Measurements from ENCODE around the gene UMOD.

DNA sequence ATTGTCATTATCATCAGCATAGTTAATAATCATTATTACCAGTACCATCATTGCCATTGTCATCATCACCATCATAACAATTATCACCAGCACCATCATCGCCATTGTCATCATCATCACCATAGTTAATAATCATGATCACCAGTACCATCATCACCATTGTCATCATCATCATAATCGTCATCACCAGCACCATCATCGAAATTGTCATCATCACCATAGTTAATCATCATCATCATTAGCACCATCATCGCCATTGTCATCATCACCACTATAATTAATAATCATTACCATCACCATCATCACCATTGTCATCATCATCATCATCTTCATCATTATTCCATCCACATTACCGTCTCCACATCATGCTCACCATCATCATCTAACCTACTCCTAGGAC, 38.5 kb upstream of the UMOD start:
- TF ChIP-seq, protein P1, sequence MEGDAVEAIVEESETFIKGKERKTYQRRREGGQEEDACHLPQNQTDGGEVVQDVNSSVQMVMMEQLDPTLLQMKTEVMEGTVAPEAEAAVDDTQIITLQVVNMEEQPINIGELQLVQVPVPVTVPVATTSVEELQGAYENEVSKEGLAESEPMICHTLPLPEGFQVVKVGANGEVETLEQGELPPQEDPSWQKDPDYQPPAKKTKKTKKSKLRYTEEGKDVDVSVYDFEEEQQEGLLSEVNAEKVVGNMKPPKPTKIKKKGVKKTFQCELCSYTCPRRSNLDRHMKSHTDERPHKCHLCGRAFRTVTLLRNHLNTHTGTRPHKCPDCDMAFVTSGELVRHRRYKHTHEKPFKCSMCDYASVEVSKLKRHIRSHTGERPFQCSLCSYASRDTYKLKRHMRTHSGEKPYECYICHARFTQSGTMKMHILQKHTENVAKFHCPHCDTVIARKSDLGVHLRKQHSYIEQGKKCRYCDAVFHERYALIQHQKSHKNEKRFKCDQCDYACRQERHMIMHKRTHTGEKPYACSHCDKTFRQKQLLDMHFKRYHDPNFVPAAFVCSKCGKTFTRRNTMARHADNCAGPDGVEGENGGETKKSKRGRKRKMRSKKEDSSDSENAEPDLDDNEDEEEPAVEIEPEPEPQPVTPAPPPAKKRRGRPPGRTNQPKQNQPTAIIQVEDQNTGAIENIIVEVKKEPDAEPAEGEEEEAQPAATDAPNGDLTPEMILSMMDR (IDR thresholded peaks at IDR 0.05; ENCODE audit: insufficient read depth, low read length, poor library complexity, severe bottlenecking), result no peak
- TF ChIP-seq EZH2phosphoT487 (conservative IDR thresholded peaks at IDR 0.05; ENCODE audit: low read length), result no peak

All from SU-DHL-6 (cell line).